ENCODE data around the gene FAM193A. TPM values are rescaled to one million over a fixed set of nuclear protein-coding genes. Genes with fewer than 3 reads are reported as not detected.
A peak's percentile ranks its signal among the peaks of the same experiment; 100 is the strongest.

The FAM193A gene
- polyA plus RNA-seq, 1 of the 3 experiments (the other 2 are of a cell fraction), result 9.2 TPM

DNA sequence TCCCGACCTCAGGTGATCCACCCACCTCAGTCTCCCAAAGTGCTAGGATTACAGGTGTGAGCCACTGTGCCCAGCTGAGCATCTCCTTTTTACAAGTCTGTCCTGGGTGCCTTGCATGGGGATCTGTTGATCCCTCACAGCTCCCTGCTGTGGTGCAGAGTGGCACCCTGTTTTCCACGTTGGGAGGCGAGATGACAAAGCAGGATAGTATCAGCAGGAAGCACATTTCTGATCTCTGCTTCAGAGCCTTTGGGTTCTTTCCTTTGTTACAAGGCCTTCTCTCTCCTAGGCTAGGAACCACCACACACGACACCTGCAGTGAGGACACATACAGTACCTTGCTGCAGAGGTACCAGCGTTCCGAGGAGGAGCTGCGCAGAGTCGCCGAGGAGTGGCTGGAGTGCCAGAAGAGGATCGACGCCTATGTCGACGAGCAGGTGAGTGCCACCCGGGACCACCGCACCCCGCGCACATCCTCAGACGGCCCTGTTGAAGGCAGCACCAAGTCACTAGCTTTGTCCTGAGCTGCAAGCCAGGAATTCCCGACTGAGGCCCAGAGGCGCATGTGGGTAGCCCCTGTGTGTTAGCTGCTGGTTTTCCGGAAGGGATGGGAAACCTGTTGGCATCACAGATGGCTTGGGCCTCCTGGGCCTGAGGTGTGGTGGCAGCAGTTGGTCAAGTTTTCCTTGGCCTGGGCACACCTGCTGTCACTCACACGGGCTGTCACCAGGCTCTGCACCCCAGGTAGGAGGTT lies 110.1 kb downstream of the FAM193A start:
- TF ChIP-seq, protein P1, sequence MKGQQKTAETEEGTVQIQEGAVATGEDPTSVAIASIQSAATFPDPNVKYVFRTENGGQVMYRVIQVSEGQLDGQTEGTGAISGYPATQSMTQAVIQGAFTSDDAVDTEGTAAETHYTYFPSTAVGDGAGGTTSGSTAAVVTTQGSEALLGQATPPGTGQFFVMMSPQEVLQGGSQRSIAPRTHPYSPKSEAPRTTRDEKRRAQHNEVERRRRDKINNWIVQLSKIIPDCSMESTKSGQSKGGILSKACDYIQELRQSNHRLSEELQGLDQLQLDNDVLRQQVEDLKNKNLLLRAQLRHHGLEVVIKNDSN (IDR thresholded peaks at IDR 0.05; ENCODE audit: borderline replicate concordance, low read depth), result no peak
- TF ChIP-seq, protein P2, sequence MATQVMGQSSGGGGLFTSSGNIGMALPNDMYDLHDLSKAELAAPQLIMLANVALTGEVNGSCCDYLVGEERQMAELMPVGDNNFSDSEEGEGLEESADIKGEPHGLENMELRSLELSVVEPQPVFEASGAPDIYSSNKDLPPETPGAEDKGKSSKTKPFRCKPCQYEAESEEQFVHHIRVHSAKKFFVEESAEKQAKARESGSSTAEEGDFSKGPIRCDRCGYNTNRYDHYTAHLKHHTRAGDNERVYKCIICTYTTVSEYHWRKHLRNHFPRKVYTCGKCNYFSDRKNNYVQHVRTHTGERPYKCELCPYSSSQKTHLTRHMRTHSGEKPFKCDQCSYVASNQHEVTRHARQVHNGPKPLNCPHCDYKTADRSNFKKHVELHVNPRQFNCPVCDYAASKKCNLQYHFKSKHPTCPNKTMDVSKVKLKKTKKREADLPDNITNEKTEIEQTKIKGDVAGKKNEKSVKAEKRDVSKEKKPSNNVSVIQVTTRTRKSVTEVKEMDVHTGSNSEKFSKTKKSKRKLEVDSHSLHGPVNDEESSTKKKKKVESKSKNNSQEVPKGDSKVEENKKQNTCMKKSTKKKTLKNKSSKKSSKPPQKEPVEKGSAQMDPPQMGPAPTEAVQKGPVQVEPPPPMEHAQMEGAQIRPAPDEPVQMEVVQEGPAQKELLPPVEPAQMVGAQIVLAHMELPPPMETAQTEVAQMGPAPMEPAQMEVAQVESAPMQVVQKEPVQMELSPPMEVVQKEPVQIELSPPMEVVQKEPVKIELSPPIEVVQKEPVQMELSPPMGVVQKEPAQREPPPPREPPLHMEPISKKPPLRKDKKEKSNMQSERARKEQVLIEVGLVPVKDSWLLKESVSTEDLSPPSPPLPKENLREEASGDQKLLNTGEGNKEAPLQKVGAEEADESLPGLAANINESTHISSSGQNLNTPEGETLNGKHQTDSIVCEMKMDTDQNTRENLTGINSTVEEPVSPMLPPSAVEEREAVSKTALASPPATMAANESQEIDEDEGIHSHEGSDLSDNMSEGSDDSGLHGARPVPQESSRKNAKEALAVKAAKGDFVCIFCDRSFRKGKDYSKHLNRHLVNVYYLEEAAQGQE (IDR thresholded peaks at IDR 0.05; ENCODE audit: low read depth, low read length), result no peak
- TF ChIP-seq FOXJ3 (CRISPR knock-in tag; IDR thresholded peaks at IDR 0.05) (no peak), NFIC (IDR thresholded peaks at IDR 0.05; ENCODE audit: borderline replicate concordance) (no peak), ELF1 (IDR thresholded peaks at IDR 0.05) (no peak), MEF2A (IDR thresholded peaks at IDR 0.05; ENCODE audit: borderline replicate concordance, low read depth) (no peak), GATA2 (CRISPR knock-in tag; IDR thresholded peaks at IDR 0.05) (no peak)
- 95% methylated on average over 7 of the region's 22 CpGs for WGBS (ENCODE audit: low lambda C conversion rate)
- POLR2A ChIA-PET, result interaction anchor here (0.5 kb wide), 1 partner anchor 297 kb away, joined by 5 read pairs; no protein-coding TSS in a partner anchor

DNA sequence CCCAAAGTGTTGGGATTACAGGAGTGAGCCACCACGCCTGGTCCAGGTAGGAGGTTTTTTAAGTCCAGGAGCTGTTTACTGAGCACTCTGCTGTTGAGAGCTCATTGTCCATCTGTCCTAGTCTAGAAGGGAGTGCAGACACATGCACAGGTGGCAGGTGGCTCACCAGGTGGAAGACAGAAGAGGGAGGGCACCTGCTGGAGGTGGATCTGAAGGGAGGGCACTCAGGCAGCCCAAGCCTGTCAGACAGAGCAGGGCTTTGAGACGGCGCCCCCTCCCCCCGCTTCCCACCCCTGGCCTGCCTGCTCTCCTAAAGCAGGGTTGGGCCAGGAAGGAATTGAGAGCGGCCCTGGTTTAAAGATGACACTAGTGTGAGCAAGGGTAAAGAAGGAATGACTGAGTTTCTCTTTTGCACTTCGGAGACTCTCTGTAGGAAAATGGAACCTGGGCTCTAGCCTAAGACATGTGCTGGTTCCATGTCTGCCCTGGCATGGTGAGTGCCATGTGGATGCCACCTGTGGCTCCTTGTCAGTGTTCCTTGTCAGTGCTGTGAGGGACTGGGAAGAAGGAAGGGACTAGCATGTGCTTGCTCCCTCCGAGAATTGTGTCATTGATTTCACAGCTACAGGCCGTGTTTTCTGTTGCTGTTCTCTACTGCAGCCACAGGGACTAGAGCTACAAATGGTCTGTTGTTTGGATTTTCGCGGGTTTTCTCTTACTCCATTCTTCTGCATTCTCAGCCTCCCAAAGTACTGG lies 111.1 kb downstream of the FAM193A start:
- no peaks in the 10 kb centered on the region; a peak in 1 of 4 replicates for H3K4me1 ChIP-seq (ENCODE audit: control insufficient read depth in 1 of 2, insufficient read depth in 2 of 2, low read depth in 1 of 2, low read length in 1 of 2)
- TF ChIP-seq MXI1 (IDR thresholded peaks at IDR 0.05; ENCODE audit: low read depth, low read length), result peak; percentile 60; the same call in 1 of the 2 replicates
- no peak for TF ChIP-seq ELF1 (IDR thresholded peaks at IDR 0.05)
- no peak for TF ChIP-seq SMC3 (IDR thresholded peaks at IDR 0.05; ENCODE audit: low read depth, low read length)
- TF ChIP-seq, protein P1 (IDR thresholded peaks at IDR 0.05; ENCODE audit: borderline replicate concordance, low read depth), result no peak
- TF ChIP-seq TCF12 (IDR thresholded peaks at IDR 0.05), result no peak
- TF ChIP-seq, protein P2 (IDR thresholded peaks at IDR 0.05; ENCODE audit: low read depth, low read length), result no peak
- H2AFZ ChIP-seq (ENCODE audit: low read depth), result no peak overlapping the region
- H3F3A ChIP-seq (replicated peaks; ENCODE audit: insufficient read depth), result peaks cover 5% of the 10 kb centered on the region
- POLR2A ChIA-PET, result interaction anchor here (0.5 kb wide), 1 partner anchor 298 kb away, joined by 5 read pairs; no protein-coding TSS in a partner anchor
- CTCF ChIA-PET, result no interaction called here
- no peaks in the 10 kb centered on the region for H3K9me2 ChIP-seq
- H3K36me3 ChIP-seq (replicated peaks in 1 of 2; ENCODE audit: control insufficient read depth in 1 of 2, insufficient read depth in 2 of 2, low read length in 1 of 2), result peaks cover 41 to 46% of the 10 kb centered on the region in 2 experiments
- WGBS (ENCODE audit: low lambda C conversion rate), result 91% methylated on average over 10 of the region's 10 CpGs
- H3K9me3 ChIP-seq, result no peaks in the 10 kb centered on the region
- H3K9ac ChIP-seq, result no peak overlapping the region
- DNase-seq, result no peak
- H3K4me3 ChIP-seq (ENCODE audit: low read depth in 2 of 2, low read length in 1 of 2), result no peak overlapping the region
- no peak overlapping the region for H3K4me2 ChIP-seq
- no peak overlapping the region for H3K27ac ChIP-seq (ENCODE audit: low read depth in 2 of 2, low read length in 1 of 2)
- no peaks in the 10 kb centered on the region for H3K79me2 ChIP-seq (ENCODE audit: insufficient read depth)
- no peaks in the 10 kb centered on the region for H4K20me1 ChIP-seq (ENCODE audit: insufficient read depth)
- no peaks in the 10 kb centered on the region for H3K27me3 ChIP-seq (ENCODE audit: insufficient read depth)

More for the DNA sequence above, 110.1 kb downstream of the FAM193A start:
- Histone ChIP-seq H3K27me3 (ENCODE audit: insufficient read depth) (no peaks in the 10 kb centered on the region), H3K79me2 (ENCODE audit: insufficient read depth) (no peaks in the 10 kb centered on the region), H3K4me2 (no peak overlapping the region), H3K9ac (no peak overlapping the region), H3K4me1 (ENCODE audit: control insufficient read depth in 1 of 2, insufficient read depth in 2 of 2, low read depth in 1 of 2, low read length in 1 of 2) (no peaks in the 10 kb centered on the region; a peak in 1 of 4 replicates), H3K9me2 (no peaks in the 10 kb centered on the region), H3K36me3 (replicated peaks in 1 of 2; ENCODE audit: control insufficient read depth in 1 of 2, insufficient read depth in 2 of 2, low read length in 1 of 2) (peaks cover 46 to 47% of the 10 kb centered on the region in 2 experiments), H3K9me3 (no peaks in the 10 kb centered on the region), H3K27ac (ENCODE audit: low read depth in 2 of 2, low read length in 1 of 2) (no peak overlapping the region), H3K4me3 (ENCODE audit: low read depth in 2 of 2, low read length in 1 of 2) (no peak overlapping the region), H4K20me1 (ENCODE audit: insufficient read depth) (no peaks in the 10 kb centered on the region), H3F3A (replicated peaks; ENCODE audit: insufficient read depth) (peaks cover 5% of the 10 kb centered on the region), H2AFZ (ENCODE audit: low read depth) (no peak overlapping the region)
- no peak for DNase-seq
- CTCF ChIA-PET, result no interaction called here

Measured in SK-N-SH (cell line).